ENCODE results near the gene PHLDA2. TPM values are rescaled to one million over a fixed set of nuclear protein-coding genes. Genes with fewer than 3 reads are reported as not detected.

The PHLDA2 gene
- total and polyA plus RNA-seq, 12 donors = 0.39 to 14.2 (median 0.89) TPM; not detected in 1

DNA sequence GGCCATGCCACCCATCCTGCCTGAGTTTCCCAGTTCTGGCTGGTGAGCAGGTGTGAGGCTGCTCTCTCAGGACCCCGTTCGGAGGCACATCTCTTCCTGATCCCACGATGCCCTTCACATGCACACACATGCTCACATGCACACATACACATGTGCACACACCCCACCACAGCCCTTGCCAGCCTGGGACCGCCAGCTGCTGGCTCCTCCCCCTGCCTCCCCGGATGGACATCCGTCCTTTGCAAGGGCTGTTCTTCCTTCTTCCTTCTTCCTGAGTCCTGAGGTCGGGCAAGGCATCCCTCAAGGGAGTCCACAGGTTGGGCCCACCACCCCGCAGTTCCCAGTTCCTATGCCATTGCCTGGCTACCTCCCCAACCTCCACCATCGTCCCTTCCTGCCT, 33.2 kb downstream of the PHLDA2 start:
- Histone ChIP-seq H3K27ac (no peak overlapping the region), H3K27me3 (no peaks in the 10 kb centered on the region), H3K36me3 (no peaks in the 10 kb centered on the region), H3K9me3 (no peaks in the 10 kb centered on the region), H3K4me1 (peaks cover 6 to 48% (median 41%) of the 10 kb centered on the region in 9 donors), H3K4me3 (no peak overlapping the region)
- ATAC-seq (no peak), DNase-seq (no peak)
- TF ChIP-seq, protein P1, sequence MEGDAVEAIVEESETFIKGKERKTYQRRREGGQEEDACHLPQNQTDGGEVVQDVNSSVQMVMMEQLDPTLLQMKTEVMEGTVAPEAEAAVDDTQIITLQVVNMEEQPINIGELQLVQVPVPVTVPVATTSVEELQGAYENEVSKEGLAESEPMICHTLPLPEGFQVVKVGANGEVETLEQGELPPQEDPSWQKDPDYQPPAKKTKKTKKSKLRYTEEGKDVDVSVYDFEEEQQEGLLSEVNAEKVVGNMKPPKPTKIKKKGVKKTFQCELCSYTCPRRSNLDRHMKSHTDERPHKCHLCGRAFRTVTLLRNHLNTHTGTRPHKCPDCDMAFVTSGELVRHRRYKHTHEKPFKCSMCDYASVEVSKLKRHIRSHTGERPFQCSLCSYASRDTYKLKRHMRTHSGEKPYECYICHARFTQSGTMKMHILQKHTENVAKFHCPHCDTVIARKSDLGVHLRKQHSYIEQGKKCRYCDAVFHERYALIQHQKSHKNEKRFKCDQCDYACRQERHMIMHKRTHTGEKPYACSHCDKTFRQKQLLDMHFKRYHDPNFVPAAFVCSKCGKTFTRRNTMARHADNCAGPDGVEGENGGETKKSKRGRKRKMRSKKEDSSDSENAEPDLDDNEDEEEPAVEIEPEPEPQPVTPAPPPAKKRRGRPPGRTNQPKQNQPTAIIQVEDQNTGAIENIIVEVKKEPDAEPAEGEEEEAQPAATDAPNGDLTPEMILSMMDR (IDR thresholded peaks at IDR 0.05) = no peak
- intact Hi-C loops (cut with DNase I) = loop anchor here in 5 of 10 donors (5.0 to 10.0 kb wide), 4 partner anchors 464 to 701 kb away; partner anchors contain the start of genes C11orf21 (in 3 of the 5) and TSPAN32 (in 3 of the 5)
- WGBS, 2 donors = 73 to 82% methylated on average over 9 of the region's 9 CpGs

DNA sequence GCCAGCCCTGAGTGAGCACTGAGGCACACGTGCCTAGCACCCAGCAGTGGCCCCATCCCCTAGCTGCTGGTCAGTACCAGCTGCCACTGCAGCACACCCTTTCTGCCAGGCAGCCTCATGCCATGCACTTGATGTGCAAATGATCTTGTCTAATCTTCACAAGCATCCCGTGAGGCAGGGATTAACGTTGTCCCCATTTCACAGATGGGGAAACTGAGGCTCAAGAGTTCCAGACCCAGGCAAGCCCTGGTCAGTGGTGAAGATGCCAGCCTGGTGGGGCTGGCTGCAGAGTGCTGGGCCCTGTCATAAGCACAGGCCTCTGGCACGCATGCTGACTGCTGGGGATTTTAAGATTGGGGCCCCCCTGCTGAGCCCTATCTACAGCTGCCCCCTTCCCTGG, 35.3 kb downstream of the PHLDA2 start:
- no peaks in the 10 kb centered on the region for H3K36me3 ChIP-seq
- 81 to 85% methylated on average over 4 of the region's 4 CpGs for WGBS, 2 donors

DNA sequence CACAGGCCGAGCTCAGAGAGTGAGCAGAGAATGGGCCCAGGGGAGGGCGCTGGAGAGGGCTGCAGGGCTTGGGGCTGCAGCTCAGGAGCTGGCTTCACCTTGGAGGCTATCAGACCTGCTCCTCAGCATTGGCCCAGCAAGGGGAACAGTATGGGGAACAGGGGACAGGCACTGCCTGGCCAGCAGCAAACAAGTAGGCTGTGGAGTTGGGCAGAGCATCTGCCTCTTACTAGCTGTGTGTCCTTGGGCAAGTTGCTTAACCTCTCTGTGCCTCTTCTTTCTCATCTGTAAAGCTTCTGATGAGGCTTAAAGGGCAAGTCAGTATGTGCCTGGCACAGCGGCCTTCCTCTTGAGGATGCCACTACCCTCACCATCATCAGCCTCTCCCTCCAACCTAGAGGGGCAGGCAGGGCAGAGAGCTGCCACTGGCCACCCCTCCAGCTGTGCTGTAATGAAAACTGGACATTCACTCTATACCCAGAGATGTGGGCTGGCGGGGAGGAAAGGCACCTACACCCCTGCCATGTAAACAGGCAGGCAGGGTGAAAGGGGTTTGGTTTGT, 36.2 kb downstream of the PHLDA2 start:
- ATAC-seq (no peak), DNase-seq (no peak)
- intact Hi-C loops (cut with DNase I) = loop anchor here in 7 of 10 donors (2.0 to 10.0 kb wide), 7 partner anchors 360 to 698 kb away; partner anchors contain the start of genes C11orf21 (in 3 of the 7), TSPAN32 (in 3 of the 7) and KCNQ1 (in 1 of the 7)
- Histone ChIP-seq H3K4me1 (peaks cover 6 to 40% (median 31%) of the 10 kb centered on the region in 9 donors), H3K27me3 (no peaks in the 10 kb centered on the region), H3K4me3 (peak overlapping the region in 8 of 10 donors; percentile 41 to 63 (median 58)), H3K27ac (peak overlapping the region in 9 of 10 donors; percentile 21 to 89 (median 71)), H3K9me3 (no peaks in the 10 kb centered on the region), H3K36me3 (no peaks in the 10 kb centered on the region)
- 54 to 56% methylated on average over 4 of the region's 4 CpGs for WGBS, 2 donors
- TF ChIP-seq, protein P1 (IDR thresholded peaks at IDR 0.05) = peak in 1 of 9 donors; percentile 26

More for the DNA sequence above, 35.3 kb downstream of the PHLDA2 start:
- Histone ChIP-seq H3K4me3 (no peak overlapping the region), H3K9me3 (no peaks in the 10 kb centered on the region), H3K4me1 (peaks cover 6 to 43% (median 35%) of the 10 kb centered on the region in 9 donors), H3K27ac (no peak overlapping the region), H3K27me3 (no peaks in the 10 kb centered on the region)
- ATAC-seq = no peak
- no peak for DNase-seq
- TF ChIP-seq, protein P1 (IDR thresholded peaks at IDR 0.05) = no peak
- intact Hi-C loops (cut with DNase I) = loop anchor here in 7 of 10 donors (2.0 to 10.0 kb wide), 7 partner anchors 361 to 699 kb away; partner anchors contain the start of genes C11orf21 (in 3 of the 7), TSPAN32 (in 3 of the 7) and KCNQ1 (in 1 of the 7)

DNA sequence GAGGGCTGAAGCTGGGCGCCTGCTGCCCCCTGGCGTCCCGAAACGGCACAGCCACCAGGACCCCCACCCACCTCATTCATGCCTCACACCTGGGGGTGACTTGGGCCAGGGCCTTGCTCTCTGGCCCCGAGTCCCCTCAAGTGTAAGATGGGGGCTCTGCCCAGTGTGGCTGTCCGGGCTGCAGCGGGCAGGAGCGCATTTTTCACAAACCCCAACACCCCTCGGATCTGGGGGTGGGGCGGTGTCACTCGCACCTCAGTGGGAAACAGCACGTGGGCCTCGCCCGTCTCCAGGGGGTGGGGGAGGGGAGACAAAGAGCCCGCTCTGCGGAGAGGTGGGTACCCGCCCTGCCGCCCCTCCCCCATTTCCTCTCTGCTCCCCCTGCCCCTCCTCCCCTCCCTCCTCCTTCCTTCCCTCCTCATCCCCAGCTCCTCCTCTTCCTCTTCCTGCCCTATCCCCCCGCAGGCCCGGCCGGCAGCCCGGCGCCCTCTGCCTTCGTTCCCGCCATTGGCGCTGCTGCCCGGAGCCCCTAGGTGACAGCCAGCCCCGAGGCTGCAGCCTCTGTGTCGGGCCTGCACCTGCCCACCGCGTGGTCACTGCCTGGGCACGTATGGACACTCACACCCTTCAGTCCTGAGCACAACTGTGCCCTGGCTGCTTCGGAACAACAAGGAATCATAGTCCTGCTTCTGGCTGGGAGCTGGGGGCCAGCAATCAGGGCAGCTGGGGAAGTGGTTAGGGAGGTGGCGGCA, 36.8 kb downstream of the PHLDA2 start:
- no peaks in the 10 kb centered on the region for H3K27me3 ChIP-seq
- DNase-seq (peak; percentile 57 to 83), ATAC-seq (peak; percentile 24 to 78 (median 64))
- 5 to 6% methylated on average over 34 of the region's 34 CpGs for WGBS, 2 donors
- H3K4me3 ChIP-seq = peak overlapping the region in 9 of 10 donors; percentile 41 to 63 (median 58)
- no peaks in the 10 kb centered on the region for H3K9me3 ChIP-seq
- intact Hi-C loops (cut with DNase I) = loop anchor here in 7 of 10 donors (2.0 to 10.0 kb wide), 7 partner anchors 360 to 698 kb away; partner anchors contain the start of genes C11orf21 (in 3 of the 7), TSPAN32 (in 3 of the 7) and KCNQ1 (in 1 of the 7)
- H3K27ac ChIP-seq = peak overlapping the region in 9 of 10 donors; percentile 25 to 89 (median 71)
- TF ChIP-seq, protein P1 (IDR thresholded peaks at IDR 0.05) = peak; percentile 91 to 97 (median 93)
- peaks cover 6 to 42% (median 35%) of the 10 kb centered on the region in 9 donors for H3K4me1 ChIP-seq
- H3K36me3 ChIP-seq = no peaks in the 10 kb centered on the region
